Fibroblast of skin of back (primary cell): ENCODE results near the gene TNFRSF18.
"Not testable (repeated sequence)": the region's sequence is repeated elsewhere in the genome, so short reads cannot be mapped to it uniquely, and the experiment has no call there.

Experiments used
- DNase-seq: peaks from one replicate; pipeline ENCODE4 v3.0.0-alpha.2; 2013

The TNFRSF18 gene

GRCh38 chr1:1196431-1197187, 9.8 kb downstream of the TNFRSF18 start:
- no peak for DNase-seq

- DNase-seq = not testable (repeated sequence)
Observed at GRCh38 chr1:1195726-1196125, 10.7 kb downstream of the TNFRSF18 start.

- no peak for DNase-seq
Observed at GRCh38 chr1:1194723-1195122, 11.7 kb downstream of the TNFRSF18 start.

- DNase-seq = no peak
Observed at GRCh38 chr1:1191734-1192133, 14.7 kb downstream of the TNFRSF18 start.

- DNase-seq = no peak
Observed at GRCh38 chr1:1189111-1189510, 17.3 kb downstream of the TNFRSF18 start.

DNA sequence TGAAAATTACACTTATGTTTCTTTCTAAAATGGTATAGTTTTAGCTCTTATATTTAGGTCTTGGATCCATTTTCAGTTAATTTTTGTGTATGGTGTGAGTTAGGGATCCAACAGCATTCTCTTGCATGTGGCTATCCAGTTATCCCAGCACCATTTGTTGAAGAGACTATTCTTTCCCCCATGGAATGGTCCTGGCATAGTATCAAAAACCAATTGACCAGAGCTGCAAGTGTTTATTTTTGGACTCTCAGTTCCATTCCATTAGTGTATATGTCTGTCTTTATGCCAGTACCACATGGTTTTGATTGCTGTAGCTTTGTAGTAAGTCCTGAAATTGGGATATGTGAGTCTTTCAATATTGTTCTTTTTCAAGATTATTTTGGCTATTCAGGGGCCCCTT, 18.5 kb downstream of the TNFRSF18 start:
- peak; percentile 37 for DNase-seq

GRCh38 chr1:1185101-1185765, 21.2 kb downstream of the TNFRSF18 start:
- DNase-seq = no peak

DNA sequence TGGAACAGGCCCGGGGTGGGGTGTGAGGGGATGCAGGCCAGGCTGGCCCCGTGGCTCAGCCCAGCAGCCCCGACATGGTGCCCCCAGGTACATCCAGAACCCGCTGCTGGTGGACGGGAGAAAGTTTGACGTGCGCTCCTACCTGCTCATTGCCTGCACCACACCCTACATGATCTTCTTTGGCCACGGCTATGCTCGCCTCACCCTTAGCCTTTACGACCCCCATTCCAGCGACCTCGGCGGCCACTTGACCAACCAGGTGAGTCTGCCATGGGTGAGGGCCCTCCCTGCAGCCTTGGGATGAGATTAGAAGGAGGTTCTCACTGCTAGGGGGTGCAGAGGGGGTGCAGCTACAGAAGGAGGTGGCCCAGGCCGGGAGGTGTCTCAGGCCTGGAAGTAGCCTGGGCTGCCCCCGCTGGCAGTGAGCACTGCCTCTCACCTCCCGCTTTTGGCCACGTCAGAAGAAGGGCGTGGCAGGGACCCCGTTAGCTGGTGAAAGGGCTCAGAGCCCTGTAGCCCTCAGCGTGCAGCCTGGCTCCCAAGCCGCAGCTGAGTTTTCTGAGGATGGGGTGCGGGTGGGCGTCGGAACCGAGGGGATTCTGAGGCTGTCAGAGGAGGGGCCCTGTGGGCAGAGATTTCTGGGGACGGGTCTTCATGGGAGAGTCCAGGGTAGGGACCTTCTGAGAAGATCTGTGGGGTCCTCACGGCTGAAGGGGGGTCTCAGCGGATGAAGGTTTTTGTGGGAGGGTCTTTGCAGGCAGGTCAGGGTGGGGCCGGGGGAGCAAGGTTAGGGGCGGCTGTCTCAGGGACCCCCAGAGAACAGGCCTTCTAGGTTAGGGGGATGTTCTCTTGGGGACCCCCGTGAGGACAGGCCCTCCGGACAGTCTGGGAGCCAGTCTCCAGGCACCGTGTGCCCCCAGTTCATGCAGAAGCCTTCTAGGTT, 22.3 kb downstream of the TNFRSF18 start:
- DNase-seq = no peak

DNA sequence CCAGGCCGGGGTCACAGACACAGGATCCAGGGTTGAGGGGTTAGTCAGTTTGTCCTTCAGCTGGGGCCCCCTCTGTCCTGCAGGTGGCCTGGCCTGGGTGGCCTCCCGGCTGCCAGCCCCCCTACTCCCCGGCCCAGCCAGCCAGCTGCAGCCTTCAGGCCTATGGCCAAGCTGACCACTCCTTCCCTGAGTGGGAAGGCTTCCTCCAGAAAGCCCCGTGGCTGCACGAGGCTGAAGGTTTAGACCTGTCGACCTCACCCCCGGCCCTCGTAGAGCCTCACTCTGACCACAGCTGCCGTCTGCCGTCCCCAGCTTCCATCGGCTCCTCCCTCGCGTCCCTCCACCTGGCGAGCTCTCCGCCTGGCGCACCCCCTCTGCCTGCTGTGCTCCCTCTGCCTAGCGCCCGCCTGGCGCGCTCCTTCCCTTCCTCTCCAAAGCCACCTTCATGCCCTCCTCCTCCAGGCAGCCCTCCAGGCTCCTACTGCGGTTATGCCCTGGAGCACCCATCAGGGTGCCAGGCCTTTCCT, 23.1 kb downstream of the TNFRSF18 start:
- no peak for DNase-seq

DNA sequence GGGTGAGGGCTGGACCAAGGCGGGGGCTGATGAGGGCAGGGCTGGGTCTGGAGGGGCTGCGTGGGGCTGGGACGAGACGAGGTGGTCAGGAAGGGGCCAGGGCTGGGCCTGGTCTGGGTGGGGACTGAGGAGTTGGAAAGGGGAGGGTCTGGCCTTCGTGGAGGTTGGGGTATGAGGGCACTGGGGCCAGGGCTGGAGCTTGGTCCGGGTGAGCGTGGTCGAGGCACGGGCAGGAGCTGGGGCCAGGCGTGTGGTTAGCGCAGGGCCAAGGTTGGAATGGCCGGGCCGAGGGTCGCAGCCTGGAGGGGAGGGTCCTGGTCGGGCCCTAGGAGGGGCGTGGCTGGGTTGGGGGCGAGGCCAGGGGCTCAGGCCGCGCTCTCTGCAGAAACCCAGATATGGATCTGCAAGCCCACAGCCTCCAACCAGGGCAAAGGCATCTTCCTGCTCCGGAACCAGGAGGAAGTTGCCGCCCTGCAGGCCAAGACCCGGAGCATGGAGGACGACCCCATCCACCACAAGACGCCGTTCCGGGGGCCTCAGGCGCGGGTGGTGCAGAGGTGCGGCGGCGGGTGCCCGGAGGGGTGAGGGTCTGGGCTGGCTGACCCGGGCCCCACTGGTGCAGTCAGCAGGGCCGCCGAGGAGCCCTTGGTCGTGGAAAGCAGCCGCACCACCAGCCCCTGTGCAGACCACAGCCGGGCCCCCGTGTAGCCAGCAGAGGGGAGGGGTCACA, 23.7 kb downstream of the TNFRSF18 start:
- DNase-seq = no peak

GRCh38 chr1:1181938-1182410, 24.4 kb downstream of the TNFRSF18 start:
- DNase-seq = no peak

- no peak for DNase-seq
Observed at GRCh38 chr1:1181129-1181937, 25.1 kb downstream of the TNFRSF18 start.

DNA sequence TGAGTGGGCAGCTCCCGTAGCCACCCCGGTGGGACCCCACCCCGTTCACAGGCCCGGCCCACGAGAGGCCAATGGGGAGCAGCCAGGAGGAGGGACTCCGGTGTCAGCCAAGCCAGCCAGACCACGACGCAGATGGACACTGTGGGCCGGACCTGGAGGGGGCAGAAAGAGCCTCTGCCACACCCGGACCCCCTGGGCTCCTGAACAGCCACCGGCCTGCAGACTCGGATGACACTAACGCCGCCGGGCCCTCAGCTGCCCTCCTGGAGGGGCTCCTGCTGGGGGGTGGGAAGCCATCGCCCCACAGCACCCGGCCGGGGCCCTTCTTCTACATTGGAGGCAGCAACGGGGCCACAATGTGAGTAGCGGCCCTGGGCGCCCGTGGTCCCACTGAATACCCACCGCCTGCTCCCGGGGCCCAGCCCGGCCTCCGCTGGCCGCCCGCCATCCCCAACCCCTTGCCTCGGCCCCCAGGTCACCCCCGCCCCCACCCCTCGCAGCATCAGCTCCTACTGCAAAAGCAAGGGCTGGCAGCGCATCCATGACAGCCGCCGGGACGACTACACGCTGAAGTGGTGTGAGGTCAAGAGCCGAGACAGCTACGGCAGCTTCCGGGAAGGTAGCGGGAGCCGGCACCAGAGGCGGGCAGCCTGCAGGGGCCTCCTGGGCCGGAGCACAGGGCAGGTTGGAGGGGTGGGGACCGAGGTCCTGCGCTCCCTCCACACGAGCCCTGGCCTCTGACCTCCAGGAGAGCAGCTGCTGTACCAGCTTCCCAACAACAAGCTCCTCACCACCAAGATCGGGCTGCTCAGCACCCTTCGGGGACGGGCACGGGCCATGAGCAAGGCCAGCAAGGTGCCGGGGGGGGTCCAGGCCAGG, 26.2 kb downstream of the TNFRSF18 start:
- no peak for DNase-seq

GRCh38 chr1:1179346-1179982, 26.9 kb downstream of the TNFRSF18 start:
- DNase-seq = no peak

GRCh38 chr1:1178794-1179331, 27.5 kb downstream of the TNFRSF18 start:
- DNase-seq = no peak

DNA sequence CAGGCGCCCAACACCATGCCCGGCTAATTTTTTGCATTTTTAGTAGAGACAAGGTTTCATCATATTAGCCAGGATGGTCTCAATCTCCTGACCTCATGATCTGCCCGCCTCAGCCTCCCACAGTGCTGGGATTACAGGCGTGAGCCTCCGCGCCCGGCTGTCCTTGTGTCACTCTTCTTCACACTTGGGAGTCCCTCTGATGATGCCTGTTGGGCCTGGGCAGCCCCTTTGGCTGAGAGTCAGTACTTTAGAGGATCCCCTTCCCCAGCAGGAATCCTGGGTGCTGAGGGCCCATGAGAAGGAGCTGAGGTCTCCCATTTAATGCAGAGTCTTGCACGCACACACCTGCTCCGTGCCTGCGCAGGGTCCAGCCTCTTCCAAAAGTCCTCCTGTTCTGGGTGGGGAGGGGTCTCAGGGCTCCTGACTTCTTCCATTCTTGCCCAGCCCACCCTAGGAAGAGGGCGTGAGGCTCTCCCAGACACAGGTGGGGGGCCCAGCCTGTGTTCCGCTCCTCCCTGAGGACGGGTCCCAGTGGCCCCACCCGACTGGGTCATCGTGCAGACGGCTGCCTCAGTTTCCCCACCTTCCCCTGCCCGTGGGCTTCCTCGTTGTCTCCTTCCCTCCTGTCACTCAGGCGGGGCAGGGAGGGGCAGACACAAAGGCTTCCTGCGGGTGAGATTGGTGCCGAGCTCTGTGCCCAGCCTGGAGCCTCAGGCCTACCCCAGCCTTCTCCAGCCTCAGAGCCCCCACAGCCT, 28.8 kb downstream of the TNFRSF18 start:
- DNase-seq = no peak

- DNase-seq = no peak
Observed at GRCh38 chr1:1176931-1177330, 29.5 kb downstream of the TNFRSF18 start.

DNA sequence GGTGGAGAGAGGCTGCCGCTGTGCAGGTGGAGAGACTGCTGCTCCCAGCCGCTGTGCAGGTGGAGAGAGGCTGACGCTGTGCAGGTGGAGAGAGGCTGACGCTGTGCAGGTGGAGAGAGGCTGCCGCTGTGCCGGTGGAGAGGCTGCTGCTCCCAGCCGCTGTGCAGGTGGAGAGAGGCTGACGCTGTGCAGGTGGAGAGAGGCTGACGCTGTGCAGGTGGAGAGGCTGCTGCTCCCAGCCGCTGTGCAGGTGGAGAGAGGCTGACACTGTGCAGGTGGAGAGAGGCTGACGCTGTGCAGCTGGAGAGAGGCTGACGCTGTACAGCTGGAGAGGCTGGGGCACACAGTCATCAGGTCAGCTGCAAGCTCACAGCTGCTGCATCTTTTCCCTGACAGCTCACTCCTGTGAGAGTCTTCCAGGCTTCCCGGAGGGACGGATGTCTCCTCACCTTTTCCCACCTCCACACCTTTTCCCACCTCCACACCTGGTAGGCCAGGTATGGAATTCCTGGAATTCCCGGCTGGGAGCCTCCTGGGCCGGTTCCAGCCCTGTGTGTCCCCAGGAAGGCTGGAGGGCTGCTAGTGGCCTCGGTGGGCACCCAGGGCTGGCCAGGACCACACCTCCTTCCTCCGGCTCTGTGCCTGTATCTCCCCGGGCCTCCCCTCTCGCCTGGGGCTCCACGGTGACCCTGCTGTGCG, 30.2 kb downstream of the TNFRSF18 start:
- not testable (repeated sequence) for DNase-seq
